ENCODE measurements around the gene SH3RF3.

The SH3RF3 gene

GRCh38 chr2:109254174-109254904 lies 125.3 kb downstream of the SH3RF3 start:
- DNase-seq (ENCODE audit: extremely low read depth, low read depth): no peak
- TF ChIP-seq CTCF (IDR thresholded peaks at IDR 0.05; ENCODE audit: low read depth, low read length): no peak

GRCh38 chr2:109255654-109256053 lies 126.6 kb downstream of the SH3RF3 start:
- no peak for DNase-seq (ENCODE audit: extremely low read depth, low read depth)
- TF ChIP-seq CTCF (IDR thresholded peaks at IDR 0.05; ENCODE audit: low read depth, low read length): no peak

GRCh38 chr2:109256111-109256510 lies 127.1 kb downstream of the SH3RF3 start:
- no peak for DNase-seq (ENCODE audit: extremely low read depth, low read depth)
- TF ChIP-seq CTCF (IDR thresholded peaks at IDR 0.05; ENCODE audit: low read depth, low read length): no peak

DNA sequence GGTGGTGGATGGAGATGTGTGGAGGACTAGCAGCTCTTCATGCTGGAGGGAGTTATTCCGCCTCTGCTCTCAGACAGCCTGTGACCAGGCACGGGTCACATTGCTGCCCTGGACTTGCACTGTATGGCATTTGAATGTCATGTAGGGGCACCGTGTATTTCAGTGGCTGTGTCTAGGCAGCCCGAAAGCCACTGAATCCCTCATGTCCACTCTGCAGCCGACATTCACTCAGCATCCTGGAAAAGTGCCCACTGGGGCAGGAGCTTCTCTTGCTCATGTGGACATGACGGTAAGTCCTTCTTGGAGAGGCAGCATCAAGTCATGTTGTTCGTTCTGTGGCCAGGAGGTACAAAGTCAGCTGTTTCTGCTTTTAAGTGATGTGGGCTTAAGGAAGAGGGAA lies 127.9 kb downstream of the SH3RF3 start:
- DNase-seq (ENCODE audit: extremely low read depth, low read depth): no peak
- no peak for TF ChIP-seq CTCF (IDR thresholded peaks at IDR 0.05; ENCODE audit: low read depth, low read length)

DNA sequence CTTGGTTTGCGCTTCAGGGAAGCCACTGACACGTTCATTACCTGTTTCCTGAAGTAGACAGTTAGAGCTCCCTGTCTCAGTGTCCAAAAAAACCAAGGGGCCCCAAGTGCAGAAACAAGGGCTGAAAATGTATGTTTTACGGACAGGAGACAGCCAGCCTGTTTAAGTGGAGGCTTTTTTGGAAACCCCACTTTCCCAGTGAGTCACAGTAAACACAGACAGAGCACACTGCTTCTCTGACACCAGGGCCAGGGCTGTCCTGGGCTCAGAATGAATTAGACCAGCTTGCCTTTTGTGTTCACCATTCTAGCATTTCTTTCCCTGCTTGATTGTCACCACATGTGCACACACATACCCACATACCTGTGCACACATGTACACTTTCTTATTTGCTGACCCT lies 128.6 kb downstream of the SH3RF3 start:
- no peak for TF ChIP-seq CTCF (IDR thresholded peaks at IDR 0.05; ENCODE audit: low read depth, low read length)
- DNase-seq (ENCODE audit: extremely low read depth, low read depth): no peak

GRCh38 chr2:109258376-109258775 lies 129.4 kb downstream of the SH3RF3 start:
- no peak for TF ChIP-seq CTCF (IDR thresholded peaks at IDR 0.05; ENCODE audit: low read depth, low read length)
- DNase-seq (ENCODE audit: extremely low read depth, low read depth): no peak

GRCh38 chr2:109258905-109259540 lies 130.0 kb downstream of the SH3RF3 start:
- no peak for DNase-seq (ENCODE audit: extremely low read depth, low read depth)
- no peak for TF ChIP-seq CTCF (IDR thresholded peaks at IDR 0.05; ENCODE audit: low read depth, low read length)

Measured in AG09319 (cell line).